RWPE2 (cell line): ENCODE results near the gene TTC38.
A peak's percentile ranks its signal among the peaks of the same experiment; 100 is the strongest.

Experiments
- ATAC-seq: fragments of 200-7000 bp; cut with Tn5 transposase; 3 replicates; pipeline ENCODE4 v1.9.1; 2021; ENCODE audit warnings: low read depth
- DNase-seq: peaks from one replicate; pipeline ENCODE4 v3.0.0-alpha.2; 2020; ENCODE audit warnings: low spot score
- H3K27ac ChIP-seq: fragments of 450-650 bp; 2 replicates; pipeline ENCODE4 v1.5.1; 2017; ENCODE audit warnings: mild to moderate bottlenecking; ENCODE audit not compliant: poor library complexity, severe bottlenecking
- H3K27me3 ChIP-seq: fragments of 250-450 bp; sonication (Bioruptor Pico); 2 replicates; pipeline ENCODE4 v1.5.1; 2021; ENCODE audit warnings: mild to moderate bottlenecking, moderate library complexity; ENCODE audit not compliant: insufficient read depth, poor library complexity, severe bottlenecking
- H3K36me3 ChIP-seq: fragments of 250-450 bp; sonication (Bioruptor Pico); 2 replicates; pipeline ENCODE4 v1.5.1; 2020; ENCODE audit warnings: low read depth, mild to moderate bottlenecking, moderate library complexity
- H3K4me1 ChIP-seq: fragments of 250-450 bp; sonication (Bioruptor Pico); 2 replicates; pipeline ENCODE4 v1.5.1; 2021; ENCODE audit warnings: mild to moderate bottlenecking, moderate library complexity; ENCODE audit not compliant: insufficient read depth, poor library complexity, severe bottlenecking
- H3K4me3 ChIP-seq: fragments of 250-450 bp; sonication (Bioruptor Pico); 2 replicates; pipeline ENCODE4 v1.5.1; 2021; ENCODE audit warnings: mild to moderate bottlenecking, moderate library complexity; ENCODE audit not compliant: severe bottlenecking
- H3K9me3 ChIP-seq: fragments of 250-450 bp; sonication (Bioruptor Pico); 2 replicates; pipeline ENCODE4 v1.5.1; 2021; ENCODE audit warnings: mild to moderate bottlenecking, moderate library complexity; ENCODE audit not compliant: severe bottlenecking
- TF ChIP-seq, protein P1 (sequence below): fragments of 450-650 bp; IDR thresholded peaks from one replicate; pipeline ENCODE4 v1.5.1; 2017; ENCODE audit warnings: mild to moderate bottlenecking, moderate library complexity; ENCODE audit not compliant: poor library complexity, severe bottlenecking

The TTC38 gene

DNA sequence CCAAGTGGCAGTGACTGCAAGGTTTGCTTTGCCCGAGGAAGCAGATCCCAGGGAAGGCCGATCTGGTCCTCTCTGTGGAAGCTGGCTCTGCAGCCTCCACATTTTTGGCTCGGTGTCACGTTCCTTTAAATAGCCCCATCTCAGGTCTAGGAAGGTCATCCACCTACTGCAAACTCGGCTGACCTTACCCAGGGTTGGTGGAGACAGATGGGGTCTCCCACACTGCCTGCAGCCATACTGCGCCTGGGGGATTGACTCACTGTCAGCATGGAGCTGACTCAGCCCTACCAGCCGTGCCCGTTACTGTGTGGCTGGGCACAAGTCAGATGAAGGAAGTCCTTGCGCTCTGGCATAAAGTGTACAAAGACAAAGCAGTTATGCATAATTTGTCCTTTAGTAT, 34.6 kb upstream of the TTC38 start:
- DNase-seq (no peak), ATAC-seq (peak; percentile 66)
- H3K9me3 ChIP-seq: no peaks in the 10 kb centered on the region
- H3K27ac ChIP-seq: no peak overlapping the region
- H3K27me3 ChIP-seq: no peaks in the 10 kb centered on the region
- TF ChIP-seq, protein P1, sequence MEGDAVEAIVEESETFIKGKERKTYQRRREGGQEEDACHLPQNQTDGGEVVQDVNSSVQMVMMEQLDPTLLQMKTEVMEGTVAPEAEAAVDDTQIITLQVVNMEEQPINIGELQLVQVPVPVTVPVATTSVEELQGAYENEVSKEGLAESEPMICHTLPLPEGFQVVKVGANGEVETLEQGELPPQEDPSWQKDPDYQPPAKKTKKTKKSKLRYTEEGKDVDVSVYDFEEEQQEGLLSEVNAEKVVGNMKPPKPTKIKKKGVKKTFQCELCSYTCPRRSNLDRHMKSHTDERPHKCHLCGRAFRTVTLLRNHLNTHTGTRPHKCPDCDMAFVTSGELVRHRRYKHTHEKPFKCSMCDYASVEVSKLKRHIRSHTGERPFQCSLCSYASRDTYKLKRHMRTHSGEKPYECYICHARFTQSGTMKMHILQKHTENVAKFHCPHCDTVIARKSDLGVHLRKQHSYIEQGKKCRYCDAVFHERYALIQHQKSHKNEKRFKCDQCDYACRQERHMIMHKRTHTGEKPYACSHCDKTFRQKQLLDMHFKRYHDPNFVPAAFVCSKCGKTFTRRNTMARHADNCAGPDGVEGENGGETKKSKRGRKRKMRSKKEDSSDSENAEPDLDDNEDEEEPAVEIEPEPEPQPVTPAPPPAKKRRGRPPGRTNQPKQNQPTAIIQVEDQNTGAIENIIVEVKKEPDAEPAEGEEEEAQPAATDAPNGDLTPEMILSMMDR: no peak
- H3K4me1 ChIP-seq: no peaks in the 10 kb centered on the region
- no peak overlapping the region for H3K4me3 ChIP-seq
- no peaks in the 10 kb centered on the region for H3K36me3 ChIP-seq

GRCh38 chr22:46234969-46235368, 32.8 kb upstream of the TTC38 start:
- DNase-seq: no peak
- ATAC-seq: no peak
- Histone ChIP-seq H3K27me3 (no peaks in the 10 kb centered on the region), H3K4me3 (no peak overlapping the region), H3K36me3 (no peaks in the 10 kb centered on the region), H3K4me1 (no peaks in the 10 kb centered on the region), H3K27ac (no peak overlapping the region), H3K9me3 (no peaks in the 10 kb centered on the region)
- TF ChIP-seq, protein P1: no peak

GRCh38 chr22:46237453-46238124, 30.2 kb upstream of the TTC38 start:
- TF ChIP-seq, protein P1: no peak
- H3K27ac ChIP-seq: no peak overlapping the region
- no peaks in the 10 kb centered on the region for H3K27me3 ChIP-seq
- no peaks in the 10 kb centered on the region for H3K36me3 ChIP-seq
- DNase-seq (no peak), ATAC-seq (no peak)
- H3K9me3 ChIP-seq: no peaks in the 10 kb centered on the region
- no peaks in the 10 kb centered on the region for H3K4me1 ChIP-seq
- no peak overlapping the region for H3K4me3 ChIP-seq

GRCh38 chr22:46238541-46238940, 29.3 kb upstream of the TTC38 start:
- H3K27me3 ChIP-seq: no peaks in the 10 kb centered on the region
- H3K9me3 ChIP-seq: no peaks in the 10 kb centered on the region
- no peaks in the 10 kb centered on the region for H3K4me1 ChIP-seq
- H3K4me3 ChIP-seq: no peak overlapping the region
- ATAC-seq (no peak), DNase-seq (no peak)
- H3K27ac ChIP-seq: no peak overlapping the region
- TF ChIP-seq, protein P1: no peak
- H3K36me3 ChIP-seq: peaks cover 4% of the 10 kb centered on the region; the same call in 1 of the 2 replicates
